ENCODE results near the gene B4GALT1. TPM values are rescaled to one million over a fixed set of nuclear protein-coding genes. Genes with fewer than 3 reads are reported as not detected.

The B4GALT1 gene
- total and polyA plus RNA-seq, 2 of the 8 experiments (the other 6 are each of a cell fraction or from before 2014, with no cell fraction given), result 12.8 to 18.2 TPM

DNA sequence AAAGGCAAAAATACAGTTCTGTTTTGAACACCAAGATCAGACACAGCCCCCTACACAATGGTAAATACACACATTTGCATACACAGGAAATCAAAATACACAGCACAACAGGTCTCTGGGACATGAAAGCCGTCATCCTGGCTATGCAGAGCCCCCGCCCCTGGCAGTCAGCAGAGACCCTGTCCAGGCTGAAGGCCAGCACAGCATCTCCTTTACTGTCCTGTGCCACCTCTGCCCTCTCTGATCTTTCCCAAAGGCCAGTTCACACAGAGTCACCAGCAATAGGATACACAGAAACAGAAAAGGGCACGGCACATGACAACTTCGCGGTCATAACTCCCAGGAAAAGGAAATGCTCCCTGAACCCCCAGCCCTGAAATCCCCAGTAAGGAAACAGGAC lies 56.5 kb downstream of the B4GALT1 start:
- POLR2A ChIA-PET (ENCODE audit: partially characterized antibody), result no interaction called here
- H3K36me3 ChIP-seq (ENCODE audit: control insufficient read depth in 2 of 4, insufficient read depth in 4 of 4, low read length in 3 of 4), result no peaks in the 10 kb centered on the region
- TF ChIP-seq CBX5 (IDR thresholded peaks at IDR 0.05; ENCODE audit: low read depth, low read length) (no peak), SP2 (IDR thresholded peaks at IDR 0.05; ENCODE audit: low read length) (no peak), TBP (IDR thresholded peaks at IDR 0.05; ENCODE audit: low read depth, low read length) (no peak), ASH2L (IDR thresholded peaks at IDR 0.05; ENCODE audit: low read length) (no peak), KDM5A (IDR thresholded peaks at IDR 0.05; ENCODE audit: low read length) (no peak)

More for the DNA sequence above, 56.5 kb downstream of the B4GALT1 start:
- Histone ChIP-seq H3K18ac (ENCODE audit: extremely low read depth, low read length) (no peak overlapping the region), H3K79me2 (ENCODE audit: control insufficient read depth in 1 of 2, insufficient read depth in 2 of 2, low read length in 2 of 2) (no peaks in the 10 kb centered on the region), H4K91ac (replicated peaks; ENCODE audit: insufficient read length, low read length) (no peak overlapping the region), H3K23ac (ENCODE audit: insufficient read length) (no peak overlapping the region), H2AFZ (ENCODE audit: low read length) (no peak overlapping the region), H3K27ac (ENCODE audit: low read depth, low read length) (no peak overlapping the region), H2AK5ac (ENCODE audit: low read depth, low read length) (no peak overlapping the region), H4K5ac (ENCODE audit: insufficient read length, low read depth, low read length) (no peak overlapping the region), H3K4me2 (ENCODE audit: insufficient read depth in 1 of 2, low read depth in 2 of 2, low read length in 2 of 2) (no peak overlapping the region), H3K9me3 (ENCODE audit: insufficient read depth in 2 of 2, low read depth in 1 of 2, low read length in 1 of 2) (no peaks in the 10 kb centered on the region), H3K23me2 (ENCODE audit: low read depth, low read length) (no peaks in the 10 kb centered on the region), H3K4me1 (replicated peaks in 1 of 4; ENCODE audit: control insufficient read depth in 3 of 4, insufficient read depth in 4 of 4, low read length in 3 of 4) (peaks cover 0 to 4% (median 1%) of the 10 kb centered on the region in 4 experiments; a peak in 3 of 7 replicates), H3K9ac (replicated peaks in 1 of 4; ENCODE audit: extremely low read depth in 1 of 4, low read depth in 3 of 4, low read length in 3 of 4) (no peak overlapping the region), H2BK20ac (ENCODE audit: low read length) (no peak overlapping the region), H3K4ac (replicated peaks; ENCODE audit: insufficient read length, low read depth, low read length) (no peak overlapping the region), H3K56ac (replicated peaks; ENCODE audit: insufficient read length, low read depth, low read length) (no peak overlapping the region), H2BK15ac (ENCODE audit: low read length) (no peak overlapping the region), H4K20me1 (replicated peaks in 1 of 2; ENCODE audit: control insufficient read depth in 1 of 2, insufficient read depth in 2 of 2, low read length in 2 of 2) (no peaks in the 10 kb centered on the region), H3K27me3 (replicated peaks in 1 of 4; ENCODE audit: control insufficient read depth in 3 of 4, extremely low read depth in 1 of 4, insufficient read depth in 3 of 4, low read length in 3 of 4) (no peaks in the 10 kb centered on the region), H3K4me3 (ENCODE audit: extremely low read depth in 1 of 4, insufficient read depth in 2 of 4, low read depth in 3 of 4, low read length in 4 of 4) (no peak overlapping the region), H2BK120ac (replicated peaks; ENCODE audit: low read depth, low read length) (no peak overlapping the region), H4K8ac (ENCODE audit: extremely low read depth, insufficient read depth, low read length) (peak overlapping the region; percentile 8; the same call in 1 of the 2 replicates), H3K14ac (ENCODE audit: insufficient read length) (no peak overlapping the region), H2BK5ac (ENCODE audit: low read depth, low read length) (no peak overlapping the region; the same call in 1 of the 2 replicates), H3K79me1 (ENCODE audit: low read depth, low read length) (no peaks in the 10 kb centered on the region), H2BK12ac (ENCODE audit: low read depth, low read length) (no peak overlapping the region)
- no peak for DNase-seq (ENCODE audit: low read depth in 1 of 2, low spot score in 2 of 2)
- WGBS, 2 experiments (ENCODE audit: extremely low coverage in 1 of 2, insufficient coverage in 1 of 2, insufficient read length in 1 of 2, insufficient replicate concordance in 2 of 2, low coverage in 1 of 2, low lambda C conversion rate in 2 of 2, missing lambda C conversion rate in 1 of 2), result 77% methylated on average over 5 of the region's 5 CpGs; no CpG with 5 or more reads in 1 of the 2 experiments
- CTCF ChIA-PET (ENCODE audit: partially characterized antibody), result interaction anchor here (1.0 to 1.2 kb wide), 2 partner anchors 41 to 115 kb away, joined by 3 to 4 read pairs; no protein-coding TSS in a partner anchor
- no peak for FAIRE-seq
